Measurements from ENCODE around the gene SLIT1. TPM values are rescaled to one million over a fixed set of nuclear protein-coding genes. Genes with fewer than 3 reads are reported as not detected.

Gene SLIT1
- total RNA-seq, 4 donors from 2014 or later: 0.04 to 0.13 TPM; not detected in 2

GRCh38 chr10:97012470-97012869 lies 173.3 kb downstream of the SLIT1 start:
- Histone ChIP-seq H3K27me3 (no peaks in the 10 kb centered on the region), H3K4me1 (no peaks in the 10 kb centered on the region), H3K27ac (no peak overlapping the region), H3K36me3 (no peaks in the 10 kb centered on the region), H3K9me3 (peaks cover 0 to 10% (median 0%) of the 10 kb centered on the region in 3 donors), H3K4me3 (no peak overlapping the region)
- TF ChIP-seq CTCF (IDR thresholded peaks at IDR 0.05) (no peak), POLR2AphosphoS5 (IDR thresholded peaks at IDR 0.05) (no peak), EP300 (IDR thresholded peaks at IDR 0.05) (no peak), POLR2A (IDR thresholded peaks at IDR 0.05) (no peak)
- 90% methylated on average over 3 of the region's 8 CpGs; no CpG with 5 or more reads in 1 of the 2 donors for WGBS, 2 donors (ENCODE audit: low coverage in 1 of 2)
- no peak for ATAC-seq

GRCh38 chr10:97011397-97011796 lies 174.4 kb downstream of the SLIT1 start:
- Histone ChIP-seq H3K9me3 (peaks cover 0 to 11% (median 0%) of the 10 kb centered on the region in 3 donors), H3K27me3 (no peaks in the 10 kb centered on the region), H3K36me3 (no peaks in the 10 kb centered on the region), H3K4me3 (no peak overlapping the region), H3K4me1 (no peaks in the 10 kb centered on the region), H3K27ac (no peak overlapping the region)
- ATAC-seq: no peak
- no peak for TF ChIP-seq EP300 (IDR thresholded peaks at IDR 0.05)
- TF ChIP-seq CTCF (IDR thresholded peaks at IDR 0.05): no peak
- no peak for TF ChIP-seq POLR2AphosphoS5 (IDR thresholded peaks at IDR 0.05)
- TF ChIP-seq POLR2A (IDR thresholded peaks at IDR 0.05): no peak

GRCh38 chr10:97010695-97011206 lies 175.0 kb downstream of the SLIT1 start:
- WGBS, 2 donors (ENCODE audit: low coverage in 1 of 2): no CpG with 5 or more reads among the region's 4 CpGs
- ATAC-seq: no peak

GRCh38 chr10:97007417-97007816 lies 178.3 kb downstream of the SLIT1 start:
- no peak overlapping the region for H3K4me3 ChIP-seq
- ATAC-seq: no peak
- no peak for TF ChIP-seq EP300 (IDR thresholded peaks at IDR 0.05)
- no peak for TF ChIP-seq CTCF (IDR thresholded peaks at IDR 0.05)
- TF ChIP-seq POLR2AphosphoS5 (IDR thresholded peaks at IDR 0.05): no peak
- TF ChIP-seq POLR2A (IDR thresholded peaks at IDR 0.05): no peak
- H3K4me1 ChIP-seq: no peaks in the 10 kb centered on the region
- H3K27me3 ChIP-seq: no peaks in the 10 kb centered on the region
- H3K9me3 ChIP-seq: peaks cover 0 to 11% (median 0%) of the 10 kb centered on the region in 3 donors
- no peaks in the 10 kb centered on the region for H3K36me3 ChIP-seq
- 100% methylated on average over 1 of the region's 1 CpG for WGBS, 2 donors (ENCODE audit: low coverage in 1 of 2)
- no peak overlapping the region for H3K27ac ChIP-seq

More at GRCh38 chr10:97010695-97011206, 175.0 kb downstream of the SLIT1 start:
- no peak overlapping the region for H3K27ac ChIP-seq
- no peaks in the 10 kb centered on the region for H3K27me3 ChIP-seq
- H3K4me1 ChIP-seq: no peaks in the 10 kb centered on the region
- H3K4me3 ChIP-seq: no peak overlapping the region
- H3K9me3 ChIP-seq: peaks cover 0 to 11% (median 0%) of the 10 kb centered on the region in 3 donors
- no peaks in the 10 kb centered on the region for H3K36me3 ChIP-seq
- TF ChIP-seq POLR2AphosphoS5 (IDR thresholded peaks at IDR 0.05) (no peak), EP300 (IDR thresholded peaks at IDR 0.05) (no peak), POLR2A (IDR thresholded peaks at IDR 0.05) (no peak), CTCF (IDR thresholded peaks at IDR 0.05) (no peak)

GRCh38 chr10:97006364-97006763 lies 179.4 kb downstream of the SLIT1 start:
- no CpG with 5 or more reads among the region's 6 CpGs for WGBS, 2 donors (ENCODE audit: low coverage in 1 of 2)
- no peak for TF ChIP-seq EP300 (IDR thresholded peaks at IDR 0.05)
- TF ChIP-seq CTCF (IDR thresholded peaks at IDR 0.05): no peak
- no peak for TF ChIP-seq POLR2A (IDR thresholded peaks at IDR 0.05)
- no peak for TF ChIP-seq POLR2AphosphoS5 (IDR thresholded peaks at IDR 0.05)
- Histone ChIP-seq H3K36me3 (no peaks in the 10 kb centered on the region), H3K27ac (no peak overlapping the region), H3K4me1 (no peaks in the 10 kb centered on the region), H3K27me3 (no peaks in the 10 kb centered on the region), H3K9me3 (peaks cover 0 to 11% (median 0%) of the 10 kb centered on the region in 3 donors), H3K4me3 (no peak overlapping the region)
- ATAC-seq: no peak
